HG03469 (cell line): Measurements from ENCODE around the gene DYNLRB1.

ENCODE experiments used
- ATAC-seq: cut with Tn5 transposase; IDR thresholded peaks from one replicate; pipeline ENCODE4 v1.9.1; 2021; ENCODE audit warnings: mild to moderate bottlenecking, moderate library complexity, moderate number of reproducible peaks; ENCODE audit not compliant: unreplicated experiment

The DYNLRB1 gene

DNA sequence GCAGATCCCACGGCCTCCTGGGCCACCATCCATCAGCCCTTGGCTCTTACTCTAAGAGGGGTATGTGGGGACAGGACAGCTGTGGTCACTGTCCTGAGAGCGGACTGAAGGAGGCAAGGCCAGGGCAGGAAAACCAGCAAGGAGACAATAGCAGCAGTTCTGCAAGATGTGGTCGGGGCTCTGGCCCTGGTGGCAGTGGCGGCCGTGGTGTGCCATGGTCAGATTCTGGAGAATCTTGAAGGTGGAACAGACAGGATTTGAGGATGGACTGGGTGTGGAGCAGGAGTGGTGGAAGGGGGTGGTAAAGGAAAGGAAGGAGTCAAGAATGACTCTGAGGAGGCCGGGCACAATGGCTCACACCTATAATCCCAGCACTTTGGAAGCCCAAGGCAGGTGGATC, 36.3 kb downstream of the DYNLRB1 start:
- ATAC-seq, result no peak

DNA sequence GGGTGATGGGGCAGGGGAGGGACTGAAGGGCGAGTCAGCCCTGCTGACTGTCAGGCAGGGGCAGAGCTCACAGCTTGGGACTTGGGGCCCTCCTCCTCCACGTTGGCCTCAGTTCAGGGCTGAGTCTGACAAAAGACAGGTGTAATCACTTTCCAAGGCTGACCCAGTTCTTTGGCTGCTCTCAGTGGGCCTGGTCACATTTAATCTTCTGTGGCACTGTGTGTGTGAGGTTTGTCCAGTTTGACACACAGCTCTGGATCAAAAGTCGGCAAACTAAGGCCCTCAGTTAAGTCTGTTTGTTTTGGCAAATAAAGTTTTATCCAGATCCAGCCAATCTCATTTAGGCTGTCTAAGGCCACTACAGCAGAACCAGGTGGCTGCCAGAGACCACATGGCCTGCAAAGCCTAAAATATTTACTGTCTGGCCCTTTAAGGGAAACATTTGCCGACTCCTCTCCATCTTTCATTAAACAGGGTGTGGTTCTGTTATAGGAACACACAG, 37.2 kb downstream of the DYNLRB1 start:
- ATAC-seq, result no peak

DNA sequence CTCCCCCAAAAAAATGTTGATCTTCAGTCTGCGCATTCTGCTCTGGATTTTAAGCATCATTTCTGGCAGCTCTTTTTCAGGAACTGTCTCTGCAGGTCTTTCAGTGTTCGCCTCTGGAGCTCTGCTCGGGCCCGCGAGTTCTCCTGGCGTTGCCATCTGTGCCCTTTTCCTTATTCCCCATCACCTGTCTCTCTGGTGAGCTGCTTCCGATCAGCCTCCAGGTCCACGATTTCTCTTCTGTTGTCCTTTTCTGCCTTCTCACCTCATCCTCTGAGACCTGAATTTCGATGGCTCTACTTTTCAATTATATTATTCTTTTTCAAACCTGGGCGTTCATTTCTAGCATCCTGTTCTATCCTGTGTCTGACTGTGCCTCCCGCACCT, 41.7 kb downstream of the DYNLRB1 start:
- ATAC-seq, result no peak

DNA sequence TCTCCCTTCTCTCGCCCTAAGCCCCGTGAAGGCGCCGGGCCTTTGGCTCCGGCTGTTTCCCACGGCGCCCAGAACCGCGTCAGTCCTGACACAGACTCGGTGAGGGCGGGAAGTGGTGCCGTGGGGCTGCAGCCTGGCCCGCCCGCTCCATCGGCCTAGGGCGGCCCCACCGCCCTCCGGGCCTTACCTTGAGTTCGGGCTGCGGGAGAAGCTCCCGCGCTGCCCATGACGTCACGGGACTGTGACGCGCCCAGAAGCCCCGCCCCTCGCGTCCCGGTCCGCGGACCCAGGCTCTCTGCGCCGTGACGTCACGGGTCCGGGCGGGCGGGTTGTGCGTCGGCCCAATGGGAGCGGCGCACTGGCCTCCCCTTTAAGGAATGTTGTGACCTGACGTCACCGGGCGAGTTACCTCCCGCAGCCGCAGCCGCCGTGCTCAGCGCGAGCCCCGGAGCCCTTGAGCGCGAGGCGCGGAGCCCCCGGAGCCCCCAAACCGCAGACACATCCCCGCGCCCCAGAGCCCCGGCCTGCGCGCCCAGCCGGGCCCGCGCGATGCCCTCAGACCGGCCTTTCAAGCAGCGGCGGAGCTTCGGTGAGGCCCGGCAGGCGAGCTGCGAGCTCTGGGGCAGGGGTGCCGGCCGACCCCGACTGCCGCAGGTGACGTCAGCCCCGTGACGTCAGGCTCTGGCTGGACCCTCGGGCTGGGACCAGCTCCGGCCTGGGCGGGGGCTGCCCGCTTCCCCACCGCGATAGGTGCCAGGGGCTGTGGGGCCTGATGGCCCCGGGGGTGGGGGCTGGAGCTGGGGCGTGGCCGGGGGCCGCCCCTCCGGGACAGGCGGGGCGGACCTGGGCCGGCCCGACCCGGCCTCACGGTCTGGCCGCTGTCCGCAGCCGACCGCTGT, 42.3 kb downstream of the DYNLRB1 start, which contains the start of gene MAP1LC3A:
Gene MAP1LC3A (plus strand): TSS at position 399 of the 899 bp plus-strand sequence. CDS start 151 bp downstream, at position 550.
- ATAC-seq, result no peak

DNA sequence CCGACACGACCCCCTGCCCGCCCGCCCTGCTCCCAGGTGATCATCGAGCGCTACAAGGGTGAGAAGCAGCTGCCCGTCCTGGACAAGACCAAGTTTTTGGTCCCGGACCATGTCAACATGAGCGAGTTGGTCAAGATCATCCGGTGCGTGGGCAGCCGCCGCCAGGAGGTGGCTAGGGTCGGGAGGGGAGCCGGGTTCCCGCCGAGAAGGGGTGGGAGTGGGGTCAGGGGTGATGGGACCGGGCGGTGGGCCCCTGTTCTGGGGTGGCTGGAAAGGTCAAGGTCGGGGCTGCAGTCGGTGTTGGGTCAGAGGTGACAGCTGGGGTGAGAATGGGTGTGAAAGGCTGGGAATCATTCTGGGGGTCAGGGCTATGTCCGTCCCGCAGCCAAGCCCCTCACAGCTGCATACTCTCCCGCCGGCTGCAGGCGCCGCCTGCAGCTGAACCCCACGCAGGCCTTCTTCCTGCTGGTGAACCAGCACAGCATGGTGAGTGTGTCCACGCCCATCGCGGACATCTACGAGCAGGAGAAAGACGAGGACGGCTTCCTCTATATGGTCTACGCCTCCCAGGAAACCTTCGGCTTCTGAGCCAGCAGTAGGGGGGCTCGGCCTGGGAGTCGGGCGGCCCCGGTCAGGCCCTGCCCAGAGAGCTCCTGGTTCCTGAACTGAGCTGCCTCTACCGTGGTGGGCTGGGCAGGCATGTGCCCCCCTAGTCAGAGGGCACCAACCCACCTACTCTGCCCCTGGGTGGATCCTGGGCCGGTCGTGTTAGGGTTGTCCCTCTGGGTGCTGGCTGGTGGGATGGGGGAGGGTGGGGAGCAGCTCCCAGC, 43.3 kb downstream of the DYNLRB1 start:
- ATAC-seq, result no peak

DNA sequence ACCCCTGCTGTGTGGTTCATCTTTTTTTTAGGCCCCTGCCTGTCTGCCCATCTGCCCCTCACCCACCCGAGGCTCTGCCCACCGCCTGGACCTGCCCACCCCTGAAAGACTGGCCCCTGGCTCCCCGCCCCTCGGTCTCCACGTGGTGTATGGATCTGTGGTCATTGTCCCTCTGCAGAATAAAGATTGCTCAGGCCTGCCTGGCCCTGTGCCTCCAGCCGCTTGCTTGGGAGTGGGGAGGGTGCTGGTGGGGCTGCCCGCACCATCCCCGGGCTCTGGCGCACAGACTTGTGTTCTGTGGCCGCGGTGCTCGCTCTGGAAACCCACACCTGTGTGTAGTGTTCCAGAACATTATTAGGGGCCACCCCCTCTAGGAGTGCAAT, 43.9 kb downstream of the DYNLRB1 start:
- no peak for ATAC-seq

DNA sequence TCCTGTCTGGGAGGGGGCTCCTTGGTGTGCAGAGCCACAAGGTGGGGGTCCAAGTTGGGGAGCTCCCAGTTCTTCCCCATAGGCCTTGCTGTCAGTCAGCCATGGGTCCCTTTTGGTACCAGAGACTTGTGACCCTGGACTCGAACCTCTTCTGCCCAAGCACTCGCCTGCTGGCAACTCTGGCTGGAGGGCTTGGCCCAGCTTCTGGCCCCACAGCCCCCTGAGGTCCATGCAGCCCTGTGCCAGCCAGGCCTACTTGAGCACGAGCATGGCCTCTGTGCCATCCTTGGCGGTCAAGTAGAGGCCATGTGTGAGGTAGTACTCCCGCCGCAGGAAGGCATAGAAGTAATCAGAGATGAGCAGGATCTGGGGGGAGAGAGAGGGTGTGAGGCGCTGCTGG, 44.4 kb downstream of the DYNLRB1 start:
- ATAC-seq, result no peak

DNA sequence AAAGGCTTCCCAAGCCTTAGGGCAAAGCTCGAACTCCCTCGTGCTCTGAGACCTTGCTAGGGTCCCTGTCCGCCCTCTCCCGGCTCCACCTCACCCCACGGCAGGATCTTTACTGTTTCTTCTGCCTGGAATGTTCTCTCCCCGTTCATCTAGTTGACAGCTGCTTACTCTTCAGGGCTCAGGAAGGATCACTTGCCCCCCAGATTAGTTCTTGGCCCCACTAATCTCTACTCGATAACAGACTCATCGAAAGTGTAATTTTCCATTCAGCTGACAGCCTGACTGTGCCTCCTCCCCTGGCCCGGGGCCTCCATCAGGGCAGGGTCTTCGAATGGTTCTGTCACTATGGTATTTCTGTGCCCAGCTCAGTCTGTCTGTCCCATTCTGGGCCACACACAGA, 45.4 kb downstream of the DYNLRB1 start:
- ATAC-seq, result no peak

DNA sequence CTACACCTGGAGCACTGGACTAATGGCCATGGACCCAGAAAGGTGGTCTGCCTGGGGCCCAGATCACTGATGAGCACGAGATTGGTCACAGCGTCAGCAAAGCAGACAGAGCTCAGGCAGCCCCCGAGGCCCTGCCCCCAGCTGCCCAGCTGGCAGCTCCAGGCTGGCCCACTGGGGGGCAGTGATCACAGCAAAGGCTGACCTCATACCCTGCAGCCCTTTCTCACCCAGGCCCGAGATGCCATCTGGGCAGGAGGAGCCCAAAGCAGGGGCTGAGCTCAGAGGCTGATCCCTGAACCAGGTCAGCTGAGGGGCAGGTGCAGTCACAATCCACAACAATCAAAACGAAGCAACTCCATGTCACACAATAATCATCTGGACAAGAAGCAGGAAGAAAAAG, 46.4 kb downstream of the DYNLRB1 start:
- no peak for ATAC-seq

DNA sequence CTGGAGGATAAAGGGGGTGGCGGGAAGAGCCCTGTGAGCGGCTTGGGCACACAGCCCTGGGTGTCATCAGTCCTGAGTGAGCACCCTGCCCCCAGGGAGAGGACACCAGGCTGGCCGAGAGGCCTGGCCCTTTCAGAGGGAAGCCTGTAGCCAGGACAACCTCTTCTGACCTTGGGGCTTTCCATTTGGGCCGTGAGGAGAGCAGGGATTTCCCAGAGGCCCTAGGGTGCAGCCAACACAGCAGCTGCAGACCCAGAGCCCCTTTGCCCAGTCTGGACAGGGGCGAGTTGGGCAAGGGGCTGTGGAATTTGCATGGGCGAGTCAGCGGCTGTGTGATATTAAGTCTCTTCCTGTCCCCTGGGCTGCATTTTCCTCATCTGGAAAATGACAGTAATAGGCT, 48.6 kb downstream of the DYNLRB1 start:
- ATAC-seq, result no peak

DNA sequence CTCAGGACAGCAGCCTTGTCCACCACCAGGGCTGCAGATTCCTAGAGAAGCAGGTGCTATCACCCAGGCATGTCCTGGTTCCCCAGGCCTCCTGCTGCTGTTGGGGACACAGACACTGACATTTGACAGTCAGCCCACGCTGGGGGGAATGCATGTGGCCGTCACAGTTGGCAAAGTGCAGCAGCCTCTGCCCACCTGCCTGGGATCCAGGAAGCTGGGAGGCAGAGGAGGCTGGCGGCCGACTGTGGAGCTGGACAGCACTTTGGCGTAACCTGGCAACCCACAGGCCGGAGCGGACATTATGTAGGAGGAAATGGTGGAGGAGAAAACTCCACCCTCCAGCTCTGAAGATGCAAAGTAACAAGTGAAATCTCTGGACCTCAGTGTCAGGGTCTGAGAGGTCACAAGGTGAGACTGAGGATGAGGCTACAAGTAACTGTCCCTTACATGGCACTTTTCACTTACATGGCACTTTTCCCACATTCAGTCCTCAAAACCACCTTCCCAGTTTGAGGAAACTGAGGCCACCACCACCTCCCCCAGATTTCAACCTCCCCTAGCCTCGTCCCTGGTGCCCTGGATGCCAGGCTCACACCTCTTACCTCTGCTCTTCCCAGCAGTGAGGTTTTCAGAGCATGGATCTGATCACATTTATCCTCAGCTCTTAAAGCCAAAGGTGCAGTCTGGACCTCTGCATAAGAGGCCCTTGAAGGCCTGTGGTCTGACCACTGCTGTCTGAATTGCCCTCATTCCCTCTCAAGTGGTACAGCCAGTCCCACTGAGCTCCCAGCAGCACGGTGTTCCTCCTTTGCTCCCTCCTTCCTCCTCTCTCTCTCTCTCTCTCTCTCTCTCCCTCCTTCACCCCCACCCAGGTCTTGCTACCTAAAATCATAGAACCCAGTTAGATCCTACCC, 51.0 kb downstream of the DYNLRB1 start:
- ATAC-seq, result no peak

DNA sequence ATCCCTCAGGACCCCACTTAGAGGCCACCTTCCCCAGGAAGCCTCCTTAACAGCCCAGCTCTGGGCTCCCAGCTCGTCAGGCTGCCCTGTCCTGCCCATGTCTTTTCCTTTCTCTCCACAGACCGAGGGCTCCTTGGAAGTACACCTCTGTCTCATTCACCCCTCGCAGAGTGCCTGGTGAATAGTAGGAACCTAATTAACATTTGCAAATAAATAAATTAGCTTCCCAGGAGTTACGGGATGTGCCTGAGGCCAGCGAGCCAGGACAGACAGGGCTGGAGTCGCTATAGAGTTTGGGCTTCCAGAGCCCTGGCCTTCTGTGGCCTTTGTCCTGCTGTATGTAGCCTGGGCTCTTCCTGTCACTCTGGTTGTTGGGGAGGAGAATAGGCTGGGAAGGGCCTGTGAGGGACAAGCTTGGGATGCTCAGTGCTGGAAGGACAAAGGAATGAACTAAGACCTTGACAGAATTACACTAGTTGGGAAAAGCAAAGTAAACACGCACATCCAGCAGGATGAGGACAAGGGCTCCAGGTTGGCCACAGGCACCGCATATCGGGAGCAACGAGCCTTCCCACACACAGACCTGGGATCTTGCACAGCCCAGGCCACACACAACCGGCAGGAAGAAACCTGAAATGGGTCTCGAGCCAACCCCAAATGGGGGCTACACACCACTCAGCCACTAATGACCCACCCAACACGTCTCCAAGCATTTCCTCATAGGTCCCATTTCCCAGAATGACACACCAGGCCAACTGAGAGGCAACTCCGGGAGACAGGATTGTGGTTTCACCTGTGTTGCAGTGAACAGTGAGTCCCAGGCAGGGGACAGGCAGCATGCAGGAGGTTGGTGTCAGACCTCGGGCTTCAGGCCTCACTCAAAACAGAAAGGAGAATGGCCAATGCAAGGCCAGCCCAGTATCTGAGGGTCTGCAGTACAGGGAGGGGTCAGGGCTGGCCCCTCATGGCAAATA, 52.0 kb downstream of the DYNLRB1 start:
- no peak for ATAC-seq

DNA sequence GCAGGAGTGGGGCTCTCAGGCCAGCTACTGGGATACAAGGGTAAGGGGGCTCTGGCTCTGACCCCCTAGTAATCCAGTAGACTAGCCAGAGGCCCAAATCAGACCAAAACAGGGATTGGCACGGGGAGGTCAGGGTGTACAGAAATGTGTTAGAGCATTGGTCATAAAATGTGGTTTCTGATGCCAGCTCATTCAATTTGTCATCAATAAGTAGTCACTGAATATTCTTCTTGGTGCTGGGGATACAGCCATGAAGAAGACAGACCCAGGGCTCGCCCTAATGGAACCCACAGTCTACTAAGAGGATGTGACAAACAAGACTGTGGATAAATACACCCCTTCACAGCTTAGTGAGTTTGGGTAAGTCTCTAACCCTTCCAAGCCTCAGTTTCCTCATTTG, 53.4 kb downstream of the DYNLRB1 start:
- no peak for ATAC-seq

DNA sequence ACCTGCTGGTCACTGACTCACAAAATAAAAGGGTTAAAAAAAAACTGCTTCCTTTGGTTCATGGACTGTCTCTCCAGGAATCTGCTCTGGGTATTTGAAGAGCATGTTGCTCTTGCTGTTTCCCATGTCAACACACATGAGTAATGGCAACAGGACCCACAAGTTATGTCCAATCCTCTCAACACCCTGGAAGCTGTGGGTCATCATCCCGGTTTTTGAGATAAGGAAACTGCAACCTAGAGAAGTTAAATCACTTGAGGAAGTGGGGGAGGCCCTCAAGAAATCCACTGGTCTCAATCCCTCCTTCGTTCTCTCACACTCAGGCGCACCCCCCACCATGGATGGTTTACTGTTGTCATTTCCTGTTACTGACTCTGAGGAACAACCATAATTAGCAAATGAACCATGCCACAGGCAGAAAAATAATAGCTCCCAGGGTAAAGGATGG, 54.7 kb downstream of the DYNLRB1 start:
- no peak for ATAC-seq

DNA sequence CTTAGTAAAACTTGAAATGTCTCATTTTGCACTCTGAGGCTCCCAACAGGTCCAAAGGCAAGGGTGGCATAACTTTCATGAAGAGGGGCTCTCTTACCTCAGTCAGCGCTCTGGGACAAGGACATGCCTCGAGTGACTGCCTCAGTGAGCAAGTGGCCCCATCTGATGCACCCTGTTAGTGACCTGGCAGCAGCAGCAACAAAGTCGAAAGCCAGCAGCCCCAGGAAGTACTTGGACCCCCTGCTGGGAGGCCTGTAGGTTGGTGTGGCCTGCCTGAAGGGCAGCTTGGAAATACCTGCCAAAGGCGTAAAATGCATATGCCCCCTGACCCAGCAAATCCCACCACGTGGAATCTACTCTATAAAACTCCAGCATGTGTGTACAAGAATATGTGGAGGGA, 55.5 kb downstream of the DYNLRB1 start:
- ATAC-seq, result no peak

DNA sequence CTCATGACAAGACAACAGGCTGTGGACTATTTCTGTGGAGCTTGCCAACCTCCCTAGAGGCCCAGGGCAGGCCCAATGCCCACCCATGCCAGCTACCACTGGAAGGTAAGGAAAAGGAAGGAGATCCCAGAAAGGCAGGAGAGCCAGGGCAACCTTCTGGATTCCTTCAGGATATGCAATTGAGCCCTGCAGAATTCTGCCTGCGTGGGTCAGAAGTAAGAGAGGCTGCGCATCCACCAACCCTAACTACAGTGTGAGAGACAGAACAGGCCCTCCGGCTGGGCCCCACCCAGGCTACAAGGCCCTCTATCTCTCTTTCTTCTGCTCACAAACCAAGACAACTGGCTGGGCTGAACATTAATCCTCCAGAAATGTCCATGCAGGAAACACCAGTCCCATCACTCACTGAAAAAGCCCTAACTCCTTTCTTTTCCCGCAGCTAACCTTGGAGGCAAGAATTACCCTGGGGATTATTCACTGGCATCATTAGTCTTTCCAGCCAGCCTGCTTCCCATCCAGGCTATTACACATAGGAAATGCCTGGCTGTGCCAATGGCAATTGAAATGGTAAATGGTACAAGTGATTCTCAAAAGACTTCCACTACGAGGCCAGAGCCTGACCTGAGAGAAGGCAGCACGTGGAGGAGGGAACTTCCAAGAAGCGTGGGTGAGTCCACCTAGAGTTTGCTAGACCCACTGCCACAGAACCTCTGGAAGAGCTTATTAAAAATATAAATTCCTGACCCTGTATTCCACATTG, 57.5 kb downstream of the DYNLRB1 start:
- no peak for ATAC-seq

DNA sequence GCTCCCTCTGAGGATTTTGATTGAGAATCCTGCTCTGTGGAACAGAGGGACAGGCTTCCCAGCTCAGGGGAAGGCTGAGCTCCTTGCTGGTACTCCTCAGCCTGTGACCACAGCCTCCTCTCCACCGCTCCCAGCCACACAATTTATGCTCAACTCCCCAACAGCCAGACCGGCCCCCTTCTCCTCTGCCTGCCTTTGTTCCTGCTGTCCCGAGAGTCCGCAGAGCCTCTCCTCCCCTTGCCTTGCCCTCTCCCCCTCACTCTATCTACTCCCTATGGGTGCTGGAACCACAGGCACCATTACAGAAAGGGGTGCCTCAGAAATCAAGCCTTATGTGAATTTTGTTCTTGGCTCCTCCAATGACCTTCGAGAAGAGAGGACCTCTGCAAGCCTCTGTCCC, 58.2 kb downstream of the DYNLRB1 start:
- no peak for ATAC-seq

DNA sequence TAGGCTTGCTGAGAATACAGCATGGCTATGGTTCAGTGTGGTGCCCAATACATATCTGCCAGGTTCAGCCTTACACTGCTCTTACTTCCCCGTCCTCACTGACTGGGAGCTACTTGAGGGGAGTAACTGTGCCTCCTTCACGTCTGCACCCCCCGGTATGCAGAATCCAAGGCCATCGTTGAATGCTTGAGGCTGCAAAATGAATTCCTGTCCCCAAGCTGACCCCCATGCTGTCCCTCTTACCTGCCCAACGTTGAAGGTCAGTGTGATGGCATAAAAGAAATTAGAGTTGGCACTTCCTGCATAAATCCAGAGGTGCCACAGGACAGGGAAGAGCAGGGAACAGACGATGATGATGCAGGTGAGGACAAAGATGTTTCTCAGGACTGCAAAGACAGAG, 58.6 kb downstream of the DYNLRB1 start:
- ATAC-seq, result no peak

DNA sequence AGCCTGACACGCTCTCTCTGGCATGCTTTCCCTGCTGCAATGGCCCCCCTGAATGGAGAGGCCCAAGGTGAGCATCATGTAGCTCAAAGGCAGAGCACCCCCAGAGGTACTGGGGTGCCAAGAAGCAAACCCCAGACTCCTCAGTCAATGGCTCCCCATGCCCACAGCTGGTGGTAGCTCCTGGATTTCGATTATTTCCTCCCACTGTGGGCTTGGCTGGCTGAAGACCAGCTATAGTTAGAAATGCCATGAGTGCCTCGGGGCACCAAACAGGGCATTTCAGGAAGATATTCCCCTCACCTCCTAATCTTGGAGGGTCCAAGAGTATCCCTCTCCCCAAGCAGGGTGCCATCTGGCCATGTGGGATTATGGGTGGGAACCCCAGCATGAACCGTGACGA, 59.0 kb downstream of the DYNLRB1 start:
- no peak for ATAC-seq
